MM.1S (cell line): ENCODE results near the gene C2orf42.

Source experiments
- CTCF ChIP-seq: fragments of 300-600 bp; sonication (generic); IDR thresholded peaks from 2 replicates; pipeline ENCODE4 v1.5.1; 2016; ENCODE audit warnings: antibody characterized with exemption, low read length, mixed read lengths
- EZH2 ChIP-seq: fragments of 300-600 bp; sonication (generic); optimal IDR thresholded peaks from 2 replicates; pipeline ENCODE3; 2017; ENCODE audit warnings: low read depth, mild to moderate bottlenecking, antibody characterized with exemption, low read length, mixed read lengths
- EZH2phosphoT487 ChIP-seq: fragments of 300-600 bp; sonication (generic); IDR thresholded peaks from 2 replicates; pipeline ENCODE4 v1.6.1; 2018; ENCODE audit warnings: antibody characterized with exemption, low read length

GRCh38 chr2:70199320-70199864 is 8.6 kb upstream of the C2orf42 start:
- TF ChIP-seq CTCF = no peak
- TF ChIP-seq EZH2 = no peak
- no peak for TF ChIP-seq EZH2phosphoT487
